Ishikawa (cell line): ENCODE results near the gene GFRA1.

Experiments used
- CEBPB ChIP-seq: IDR thresholded peaks from 2 replicates; pipeline ENCODE4 v1.6.1; 2012
- CREB1 ChIP-seq: IDR thresholded peaks from 2 replicates; pipeline ENCODE4 v1.6.1; 2012; ENCODE audit warnings: low read depth
- EGR1 ChIP-seq: IDR thresholded peaks from 2 replicates; pipeline ENCODE4 v1.6.1; 2012
- EP300 ChIP-seq: IDR thresholded peaks from 2 replicates; pipeline ENCODE4 v1.6.1; 2012; ENCODE audit warnings: borderline replicate concordance
- FOXM1 ChIP-seq: IDR thresholded peaks from 2 replicates; pipeline ENCODE4 v1.6.1; 2012; ENCODE audit warnings: low read depth, borderline replicate concordance
- NFIC ChIP-seq: IDR thresholded peaks from 2 replicates; pipeline ENCODE4 v1.6.1; 2012
- RAD21 ChIP-seq: IDR thresholded peaks from 2 replicates; pipeline ENCODE4 v1.6.1; 2012; ENCODE audit warnings: low read depth
- REST ChIP-seq: IDR thresholded peaks from 2 replicates; pipeline ENCODE4 v1.6.1; 2012; ENCODE audit warnings: low read depth, mild to moderate bottlenecking
- TAF1 ChIP-seq: IDR thresholded peaks from 2 replicates; pipeline ENCODE4 v1.6.1; 2012; ENCODE audit warnings: low read depth, mild to moderate bottlenecking
- TCF12 ChIP-seq: IDR thresholded peaks from 2 replicates; pipeline ENCODE4 v1.6.1; 2012; ENCODE audit warnings: low read depth
- TEAD4 ChIP-seq: IDR thresholded peaks from 2 replicates; pipeline ENCODE4 v1.6.1; 2012
- YY1 ChIP-seq: IDR thresholded peaks from 2 replicates; pipeline ENCODE4 v1.6.1; 2012; ENCODE audit warnings: low read depth
- ZBTB7A ChIP-seq: IDR thresholded peaks from 2 replicates; pipeline ENCODE4 v1.6.1; 2012; ENCODE audit warnings: low read depth
- TF ChIP-seq, protein P1 (sequence below): IDR thresholded peaks from 2 replicates; pipeline ENCODE4 v1.6.1; 2012
- TF ChIP-seq, protein P2 (sequence below): IDR thresholded peaks from 2 replicates; pipeline ENCODE4 v1.6.1; 2012

GFRA1 gene

GRCh38 chr10:116233230-116233629, 39.8 kb downstream of the GFRA1 start:
- TF ChIP-seq CEBPB (no peak), REST (no peak), RAD21 (no peak), EP300 (no peak), TCF12 (no peak), EGR1 (no peak), CREB1 (no peak), ZBTB7A (no peak)
- TF ChIP-seq, protein P1, sequence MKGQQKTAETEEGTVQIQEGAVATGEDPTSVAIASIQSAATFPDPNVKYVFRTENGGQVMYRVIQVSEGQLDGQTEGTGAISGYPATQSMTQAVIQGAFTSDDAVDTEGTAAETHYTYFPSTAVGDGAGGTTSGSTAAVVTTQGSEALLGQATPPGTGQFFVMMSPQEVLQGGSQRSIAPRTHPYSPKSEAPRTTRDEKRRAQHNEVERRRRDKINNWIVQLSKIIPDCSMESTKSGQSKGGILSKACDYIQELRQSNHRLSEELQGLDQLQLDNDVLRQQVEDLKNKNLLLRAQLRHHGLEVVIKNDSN, result no peak

- no peak for TF ChIP-seq TEAD4
- no peak for TF ChIP-seq EGR1
- TF ChIP-seq CEBPB, result no peak
- TF ChIP-seq EP300, result no peak
- TF ChIP-seq TCF12, result no peak
- TF ChIP-seq FOXM1, result no peak
- TF ChIP-seq RAD21, result no peak
Measured at GRCh38 chr10:116232613-116233012, 40.4 kb downstream of the GFRA1 start.

DNA sequence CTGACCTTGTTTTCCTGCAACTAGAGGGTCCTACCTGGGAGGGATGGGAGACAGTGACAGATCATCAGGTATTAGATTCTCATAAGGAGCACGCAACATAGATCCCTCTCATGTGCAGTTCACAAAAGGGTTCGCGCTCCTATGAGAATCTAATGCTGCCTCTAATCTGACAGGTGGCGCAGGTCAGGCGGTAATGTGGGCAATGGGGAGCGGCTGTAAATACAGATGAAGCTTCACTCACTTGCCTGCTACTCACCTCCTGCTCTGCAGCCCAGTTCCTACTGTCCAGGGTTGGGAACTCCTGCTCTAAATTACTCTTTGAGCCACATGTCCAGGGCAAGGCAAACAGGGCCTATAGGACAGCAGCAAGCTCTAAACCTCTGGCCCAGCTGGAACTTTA, 46.2 kb downstream of the GFRA1 start:
- TF ChIP-seq, protein P1, result no peak
- TF ChIP-seq CREB1, result no peak

DNA sequence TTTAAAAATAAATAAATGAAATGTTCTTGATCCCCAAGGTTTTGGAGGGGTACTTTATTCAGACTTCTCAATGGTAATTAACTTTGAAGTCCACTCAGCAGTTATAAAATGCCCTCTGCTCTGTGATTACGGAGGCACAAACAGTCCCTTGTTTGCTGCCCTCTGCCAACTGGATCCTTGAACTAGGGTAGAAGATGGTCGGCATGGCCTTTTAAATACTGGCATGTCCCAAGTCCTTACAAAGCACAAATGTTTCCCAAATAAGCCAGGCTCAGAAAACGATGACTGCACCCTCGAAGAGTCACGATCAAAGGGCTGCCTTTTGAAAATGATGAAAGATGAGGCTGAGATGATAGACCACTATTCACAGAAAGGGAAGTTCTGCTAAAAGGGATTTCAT, 47.0 kb downstream of the GFRA1 start:
- TF ChIP-seq RAD21, result no peak
- TF ChIP-seq, protein P2, sequence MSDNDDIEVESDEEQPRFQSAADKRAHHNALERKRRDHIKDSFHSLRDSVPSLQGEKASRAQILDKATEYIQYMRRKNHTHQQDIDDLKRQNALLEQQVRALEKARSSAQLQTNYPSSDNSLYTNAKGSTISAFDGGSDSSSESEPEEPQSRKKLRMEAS, result no peak
- no peak for TF ChIP-seq ZBTB7A
- TF ChIP-seq FOXM1, result no peak
- no peak for TF ChIP-seq CEBPB
- TF ChIP-seq TAF1, result no peak
- TF ChIP-seq YY1, result no peak

DNA sequence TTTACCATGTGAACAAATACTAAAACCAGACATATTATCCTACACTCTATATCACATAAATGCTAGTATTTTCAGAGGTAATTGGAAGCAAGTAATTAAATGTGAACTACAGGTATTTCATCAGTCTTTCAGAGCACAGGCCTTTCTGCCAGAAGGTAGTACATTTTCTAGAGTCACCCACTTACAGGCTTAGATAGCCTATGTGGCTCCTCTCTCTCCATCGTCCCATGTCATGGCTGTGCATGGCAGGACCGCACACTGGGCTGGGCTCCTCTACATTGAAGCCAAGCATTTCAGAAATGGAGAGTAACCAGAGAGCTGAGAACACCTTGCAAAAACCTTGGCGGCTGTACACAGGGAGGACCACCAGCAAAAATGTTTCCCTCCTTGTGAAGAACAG, 49.7 kb downstream of the GFRA1 start:
- TF ChIP-seq CEBPB (no peak), YY1 (no peak), TCF12 (no peak), NFIC (no peak), EP300 (no peak), RAD21 (no peak), EGR1 (no peak), CREB1 (no peak), TEAD4 (no peak), ZBTB7A (no peak), FOXM1 (no peak), TAF1 (no peak), REST (no peak)
- TF ChIP-seq, protein P1, result no peak

DNA sequence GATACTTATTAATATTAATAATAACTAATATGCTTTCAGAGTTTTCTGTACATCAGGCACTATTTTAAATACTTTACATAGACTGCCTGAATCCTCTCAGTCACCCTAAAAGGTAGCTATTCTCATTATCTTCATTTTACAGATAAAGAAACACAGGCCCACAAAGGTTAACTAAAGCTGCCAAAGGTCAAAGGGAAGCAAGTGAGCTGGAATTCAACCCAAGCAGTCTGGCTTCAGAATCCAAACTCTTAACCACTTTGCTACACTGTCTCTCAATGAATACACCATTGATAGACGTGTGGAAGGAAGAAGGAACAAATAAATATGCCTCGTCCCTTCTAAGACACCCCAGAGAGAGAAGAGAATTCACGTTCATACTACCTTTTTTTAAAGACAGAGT, 52.0 kb downstream of the GFRA1 start:
- no peak for TF ChIP-seq TCF12
- no peak for TF ChIP-seq TAF1
- TF ChIP-seq, protein P1, result no peak
- no peak for TF ChIP-seq ZBTB7A
- no peak for TF ChIP-seq TEAD4
- no peak for TF ChIP-seq CREB1
- no peak for TF ChIP-seq RAD21
- no peak for TF ChIP-seq EP300
- TF ChIP-seq YY1, result no peak
- no peak for TF ChIP-seq FOXM1
- TF ChIP-seq, protein P2, result no peak
- no peak for TF ChIP-seq NFIC
- no peak for TF ChIP-seq REST
- TF ChIP-seq CEBPB, result no peak
